ENCODE results near the gene SPSB1.

Gene SPSB1

GRCh38 chr1:9260059-9260766 is 32.5 kb upstream of the SPSB1 start:
- no peak for DNase-seq

GRCh38 chr1:9261496-9261895 is 31.2 kb upstream of the SPSB1 start:
- no peak for DNase-seq

GRCh38 chr1:9262096-9262986 is 30.4 kb upstream of the SPSB1 start:
- DNase-seq: no peak

- DNase-seq: no peak
Measured at GRCh38 chr1:9263276-9263855, 29.3 kb upstream of the SPSB1 start.

GRCh38 chr1:9263984-9264872 is 28.5 kb upstream of the SPSB1 start:
- DNase-seq: no peak

- DNase-seq: no peak
Measured at GRCh38 chr1:9265037-9265436, 27.7 kb upstream of the SPSB1 start.

- no peak for DNase-seq
Measured at GRCh38 chr1:9265968-9266367, 26.7 kb upstream of the SPSB1 start.

GRCh38 chr1:9267352-9267686 is 25.4 kb upstream of the SPSB1 start:
- no peak for DNase-seq

GRCh38 chr1:9267827-9268581 is 24.7 kb upstream of the SPSB1 start:
- no peak for DNase-seq

- DNase-seq: no peak
Measured at GRCh38 chr1:9269078-9269501, 23.6 kb upstream of the SPSB1 start.

- DNase-seq: no peak
Measured at GRCh38 chr1:9269721-9270120, 23.0 kb upstream of the SPSB1 start.

GRCh38 chr1:9270290-9270883 is 22.3 kb upstream of the SPSB1 start:
- peak; percentile 73 for DNase-seq

GRCh38 chr1:9271283-9271682 is 21.4 kb upstream of the SPSB1 start:
- no peak for DNase-seq

GRCh38 chr1:9271861-9272595 is 20.7 kb upstream of the SPSB1 start:
- no peak for DNase-seq

GRCh38 chr1:9273177-9273576 is 19.5 kb upstream of the SPSB1 start:
- DNase-seq: no peak

GRCh38 chr1:9275161-9275560 is 17.5 kb upstream of the SPSB1 start:
- DNase-seq: no peak

- no peak for DNase-seq
Measured at GRCh38 chr1:9275567-9276034, 17.1 kb upstream of the SPSB1 start.

- DNase-seq: no peak
Measured at GRCh38 chr1:9278116-9278515, 14.6 kb upstream of the SPSB1 start.

- DNase-seq: no peak
Measured at GRCh38 chr1:9278585-9279153, 14.0 kb upstream of the SPSB1 start.

- no peak for DNase-seq
Measured at GRCh38 chr1:9279172-9279840, 13.4 kb upstream of the SPSB1 start.

Measured in DMS79 (cell line).